Esophagus squamous epithelium (tissue), 4 donors: Measurements from ENCODE around the gene DYRK1A.

Experiments used
- POLR2A ChIP-seq, 4 donors: fragments of 450-650 bp; IDR thresholded peaks; one replicate each; pipeline ENCODE4 v1.6.1; 2017; ENCODE audit warnings: antibody characterized with exemption in 4 of 4, mild to moderate bottlenecking in 4 of 4, moderate library complexity in 3 of 4
- TF ChIP-seq, protein P1 (sequence below), 6 experiments: fragments of 450-650 bp in 4 of 6; fragments of 200-600 bp in 2 of 6; sonication (generic) in 2 of 6; IDR thresholded peaks; one replicate each; pipeline ENCODE4 v1.5.1; 2016 to 2019; ENCODE audit warnings: antibody characterized with exemption in 6 of 6, mild to moderate bottlenecking in 4 of 6, moderate library complexity in 4 of 6

DNA sequence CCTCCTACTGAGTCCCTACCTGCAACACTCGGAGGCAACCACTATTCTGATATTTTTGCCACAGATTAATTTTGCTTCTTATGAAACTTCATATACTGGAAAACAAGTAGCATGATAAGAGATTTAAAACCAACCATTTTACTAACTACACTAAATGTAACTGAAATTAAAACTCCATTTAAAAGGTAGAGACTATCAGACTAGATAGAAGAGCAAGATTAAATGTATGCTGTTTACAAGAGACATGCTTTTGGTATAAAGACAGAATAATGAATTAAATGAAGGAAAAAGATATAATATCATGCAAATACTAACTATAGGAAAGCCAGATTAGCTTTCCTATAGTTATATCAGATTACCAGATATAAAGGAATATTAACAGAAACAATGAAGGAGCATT lies 175.9 kb downstream of the DYRK1A start:
- TF ChIP-seq, protein P1, sequence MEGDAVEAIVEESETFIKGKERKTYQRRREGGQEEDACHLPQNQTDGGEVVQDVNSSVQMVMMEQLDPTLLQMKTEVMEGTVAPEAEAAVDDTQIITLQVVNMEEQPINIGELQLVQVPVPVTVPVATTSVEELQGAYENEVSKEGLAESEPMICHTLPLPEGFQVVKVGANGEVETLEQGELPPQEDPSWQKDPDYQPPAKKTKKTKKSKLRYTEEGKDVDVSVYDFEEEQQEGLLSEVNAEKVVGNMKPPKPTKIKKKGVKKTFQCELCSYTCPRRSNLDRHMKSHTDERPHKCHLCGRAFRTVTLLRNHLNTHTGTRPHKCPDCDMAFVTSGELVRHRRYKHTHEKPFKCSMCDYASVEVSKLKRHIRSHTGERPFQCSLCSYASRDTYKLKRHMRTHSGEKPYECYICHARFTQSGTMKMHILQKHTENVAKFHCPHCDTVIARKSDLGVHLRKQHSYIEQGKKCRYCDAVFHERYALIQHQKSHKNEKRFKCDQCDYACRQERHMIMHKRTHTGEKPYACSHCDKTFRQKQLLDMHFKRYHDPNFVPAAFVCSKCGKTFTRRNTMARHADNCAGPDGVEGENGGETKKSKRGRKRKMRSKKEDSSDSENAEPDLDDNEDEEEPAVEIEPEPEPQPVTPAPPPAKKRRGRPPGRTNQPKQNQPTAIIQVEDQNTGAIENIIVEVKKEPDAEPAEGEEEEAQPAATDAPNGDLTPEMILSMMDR (IDR thresholded peaks at IDR 0.05) = no peak
- no peak for TF ChIP-seq POLR2A (IDR thresholded peaks at IDR 0.05)
